Ureter (tissue), 1 donor: Measurements from ENCODE around the gene PNMA8A. TPM values are rescaled to one million over a fixed set of nuclear protein-coding genes. Genes with fewer than 3 reads are reported as not detected.

Source experiments
- DNase-seq: peaks from one replicate; pipeline ENCODE4 v3.0.0-alpha.2; 2020; ENCODE audit warnings: low spot score
- total RNA-seq: library from RNA; stranded (reverse); gene quantifications from one replicate; pipeline ENCODE4 v1.2.4, GENCODE V29; 2023
- donor health status: DM: yes; HTN: yes; CAD: no.

PNMA8A gene
- total RNA-seq, 1 donor from 2014 or later: 6.4 TPM

GRCh38 chr19:46428239-46429135, 42.9 kb downstream of the PNMA8A start, which contains the start of gene PNMA8C:
TSS of gene PNMA8C (minus strand) at chr19:46428936. CDS start at chr19:46428359, 577 bp downstream.
- DNase-seq: peak; percentile 63

GRCh38 chr19:46427518-46428045, 43.8 kb downstream of the PNMA8A start:
- DNase-seq: no peak

- DNase-seq: no peak
Measured at GRCh38 chr19:46426506-46427162, 44.7 kb downstream of the PNMA8A start.

DNA sequence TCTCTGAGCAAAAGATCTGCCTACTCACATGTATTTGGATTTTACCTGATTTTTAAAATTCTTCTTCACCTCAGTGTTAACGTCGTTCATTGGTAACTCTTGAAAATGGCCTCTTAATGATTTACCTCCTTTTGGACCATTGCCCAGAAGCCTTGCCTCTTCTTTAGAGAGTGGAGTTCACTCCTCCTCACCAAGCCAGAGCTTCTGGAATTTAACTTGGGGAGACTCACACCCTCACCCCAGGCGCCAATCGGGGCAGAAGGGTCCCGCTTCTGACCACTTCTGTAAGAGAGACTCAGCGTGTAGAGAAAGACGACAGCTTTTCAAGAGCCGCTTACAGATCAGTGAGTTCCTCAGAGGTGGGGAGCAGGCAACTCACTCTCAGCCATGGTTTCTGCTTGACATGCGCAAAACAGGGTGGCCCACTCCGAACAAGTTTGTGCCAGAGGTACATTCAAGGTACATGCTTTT, 45.3 kb downstream of the PNMA8A start:
- DNase-seq: no peak

- DNase-seq: no peak
Measured at GRCh38 chr19:46423188-46423587, 48.2 kb downstream of the PNMA8A start.

GRCh38 chr19:46422344-46422743, 49.0 kb downstream of the PNMA8A start:
- DNase-seq: no peak

DNA sequence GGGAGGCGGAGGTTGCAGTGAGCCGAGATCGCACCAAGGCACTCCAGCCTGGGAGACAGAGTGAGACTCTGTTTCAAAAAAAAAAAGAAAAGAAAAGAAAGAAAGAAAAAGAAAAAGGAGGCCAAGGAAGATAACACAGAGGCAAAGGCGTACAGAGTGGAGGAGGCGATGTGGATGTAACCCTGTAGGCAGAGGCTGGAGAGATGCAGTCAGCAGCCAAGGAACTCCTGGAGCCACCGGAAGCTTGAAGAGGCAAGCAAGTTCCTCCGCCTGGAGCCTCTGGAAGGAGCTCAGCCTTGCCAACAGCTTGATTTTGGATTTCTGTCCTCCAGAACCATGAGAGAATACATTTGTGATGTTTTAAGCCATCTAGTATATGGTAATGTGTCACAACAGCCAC, 51.3 kb downstream of the PNMA8A start:
- DNase-seq: no peak

Other genes starting within 250 kb of the PNMA8A start
- 1.9 TPM for gene IGFL1, start 241.8 kb downstream of the PNMA8A start, total RNA-seq
- 108 TPM for gene HIF3A, start 174.5 kb downstream of the PNMA8A start, total RNA-seq
- 91.3 TPM for gene PPP5C, start 124.5 kb downstream of the PNMA8A start, total RNA-seq
- 10.7 TPM for gene CCDC8, start 58.0 kb downstream of the PNMA8A start, total RNA-seq
- 0.23 TPM for gene PNMA8C, start 42.6 kb downstream of the PNMA8A start, total RNA-seq
- gene PNMA8B, start 24.3 kb upstream of the PNMA8A start, total RNA-seq: 1.1 TPM
- gene CALM3, start 129.8 kb upstream of the PNMA8A start, total RNA-seq: 253 TPM
- 3.5 TPM for gene PTGIR, start 153.5 kb upstream of the PNMA8A start, total RNA-seq
- not detected for gene GNG8, start 164.6 kb upstream of the PNMA8A start, total RNA-seq
- 25.6 TPM for gene DACT3, start 189.6 kb upstream of the PNMA8A start, total RNA-seq
- 57.1 TPM for gene PRKD2, start 245.6 kb upstream of the PNMA8A start, total RNA-seq